PFSK-1 (cell line): ENCODE results near the gene PCIF1.

Experiments used
- FOXP2 ChIP-seq: optimal IDR thresholded peaks from 2 replicates; pipeline ENCODE3; 2011; ENCODE audit warnings: borderline replicate concordance, control low read depth, inconsistent platforms; ENCODE audit not compliant: insufficient read depth; ENCODE audit errors: extremely low read length, extremely low read depth
- POLR2AphosphoS5 ChIP-seq: IDR thresholded peaks from 2 replicates; pipeline ENCODE4 v1.6.1; 2012; ENCODE audit warnings: low read depth, mild to moderate bottlenecking, control low read depth, low read length, moderate library complexity
- SIN3A ChIP-seq: IDR thresholded peaks from 2 replicates; pipeline ENCODE4 v1.6.1; 2012; ENCODE audit warnings: mild to moderate bottlenecking, low read length, moderate library complexity, borderline replicate concordance; ENCODE audit not compliant: insufficient read depth
- TAF1 ChIP-seq: IDR thresholded peaks from 2 replicates; pipeline ENCODE4 v1.6.1; 2012; ENCODE audit warnings: low read length, control low read depth, borderline replicate concordance; ENCODE audit not compliant: insufficient read depth
- TF ChIP-seq, protein P1 (sequence below), 2 experiments: IDR thresholded peaks; 2 replicates each; pipeline versions ENCODE4 v1.6.1 to v1.8.0; 2011 to 2012; ENCODE audit warnings: low read depth in 2 of 2, low read length in 2 of 2, control low read depth in 1 of 2, inconsistent platforms in 1 of 2, mild to moderate bottlenecking in 1 of 2, moderate library complexity in 1 of 2; ENCODE audit not compliant: insufficient read depth in 1 of 2

Gene PCIF1

DNA sequence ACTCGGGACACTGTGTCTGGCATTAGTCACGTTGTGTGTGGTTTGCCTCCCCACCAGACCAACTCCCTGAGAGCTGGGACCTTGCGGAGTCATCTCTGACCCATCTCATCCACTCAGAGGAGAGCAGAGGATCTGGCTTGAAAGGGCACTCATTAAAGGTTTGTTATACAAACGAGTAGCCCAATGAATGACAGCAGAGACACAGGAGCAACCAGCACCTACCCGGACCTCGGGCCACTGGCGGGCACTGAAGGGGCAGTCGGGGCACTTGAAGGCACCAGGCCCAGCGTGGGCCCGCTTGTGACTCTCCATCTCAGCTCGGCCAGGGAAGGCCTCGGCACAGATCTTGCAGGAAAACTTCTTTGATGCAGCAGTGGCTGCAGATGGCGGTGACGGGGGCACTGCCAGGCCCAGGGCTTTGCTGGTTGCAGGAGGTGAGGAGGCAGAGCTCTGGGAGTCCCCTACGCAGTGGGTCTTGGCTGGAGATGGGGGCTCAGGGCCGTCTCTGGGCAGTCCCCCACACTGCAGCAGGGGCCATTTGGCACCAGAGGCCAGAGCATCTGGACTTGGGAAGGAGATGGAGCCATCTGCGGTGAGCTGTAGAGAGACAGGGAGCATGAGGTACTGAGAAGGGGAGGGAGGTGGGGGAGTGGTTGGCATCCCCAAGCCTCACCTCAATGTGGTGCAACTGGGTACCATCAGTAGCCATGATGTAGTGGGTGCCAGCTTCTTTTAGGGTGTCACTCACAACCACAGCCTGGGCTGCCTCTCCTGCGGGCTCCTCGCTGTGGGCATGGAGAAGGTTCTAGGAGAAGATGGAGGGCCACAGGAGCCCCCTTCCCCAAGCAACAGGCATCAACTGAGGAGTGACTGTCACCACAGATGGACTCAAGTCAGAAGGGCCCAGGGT is 17.7 kb downstream of the PCIF1 start:
- TF ChIP-seq FOXP2 (no peak), POLR2AphosphoS5 (no peak), SIN3A (no peak), TAF1 (no peak)
- TF ChIP-seq, protein P1, sequence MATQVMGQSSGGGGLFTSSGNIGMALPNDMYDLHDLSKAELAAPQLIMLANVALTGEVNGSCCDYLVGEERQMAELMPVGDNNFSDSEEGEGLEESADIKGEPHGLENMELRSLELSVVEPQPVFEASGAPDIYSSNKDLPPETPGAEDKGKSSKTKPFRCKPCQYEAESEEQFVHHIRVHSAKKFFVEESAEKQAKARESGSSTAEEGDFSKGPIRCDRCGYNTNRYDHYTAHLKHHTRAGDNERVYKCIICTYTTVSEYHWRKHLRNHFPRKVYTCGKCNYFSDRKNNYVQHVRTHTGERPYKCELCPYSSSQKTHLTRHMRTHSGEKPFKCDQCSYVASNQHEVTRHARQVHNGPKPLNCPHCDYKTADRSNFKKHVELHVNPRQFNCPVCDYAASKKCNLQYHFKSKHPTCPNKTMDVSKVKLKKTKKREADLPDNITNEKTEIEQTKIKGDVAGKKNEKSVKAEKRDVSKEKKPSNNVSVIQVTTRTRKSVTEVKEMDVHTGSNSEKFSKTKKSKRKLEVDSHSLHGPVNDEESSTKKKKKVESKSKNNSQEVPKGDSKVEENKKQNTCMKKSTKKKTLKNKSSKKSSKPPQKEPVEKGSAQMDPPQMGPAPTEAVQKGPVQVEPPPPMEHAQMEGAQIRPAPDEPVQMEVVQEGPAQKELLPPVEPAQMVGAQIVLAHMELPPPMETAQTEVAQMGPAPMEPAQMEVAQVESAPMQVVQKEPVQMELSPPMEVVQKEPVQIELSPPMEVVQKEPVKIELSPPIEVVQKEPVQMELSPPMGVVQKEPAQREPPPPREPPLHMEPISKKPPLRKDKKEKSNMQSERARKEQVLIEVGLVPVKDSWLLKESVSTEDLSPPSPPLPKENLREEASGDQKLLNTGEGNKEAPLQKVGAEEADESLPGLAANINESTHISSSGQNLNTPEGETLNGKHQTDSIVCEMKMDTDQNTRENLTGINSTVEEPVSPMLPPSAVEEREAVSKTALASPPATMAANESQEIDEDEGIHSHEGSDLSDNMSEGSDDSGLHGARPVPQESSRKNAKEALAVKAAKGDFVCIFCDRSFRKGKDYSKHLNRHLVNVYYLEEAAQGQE (IDR thresholded peaks at IDR 0.05; ENCODE audit: insufficient read depth in 1 of 2, low read depth in 2 of 2, low read length in 2 of 2) = no peak

DNA sequence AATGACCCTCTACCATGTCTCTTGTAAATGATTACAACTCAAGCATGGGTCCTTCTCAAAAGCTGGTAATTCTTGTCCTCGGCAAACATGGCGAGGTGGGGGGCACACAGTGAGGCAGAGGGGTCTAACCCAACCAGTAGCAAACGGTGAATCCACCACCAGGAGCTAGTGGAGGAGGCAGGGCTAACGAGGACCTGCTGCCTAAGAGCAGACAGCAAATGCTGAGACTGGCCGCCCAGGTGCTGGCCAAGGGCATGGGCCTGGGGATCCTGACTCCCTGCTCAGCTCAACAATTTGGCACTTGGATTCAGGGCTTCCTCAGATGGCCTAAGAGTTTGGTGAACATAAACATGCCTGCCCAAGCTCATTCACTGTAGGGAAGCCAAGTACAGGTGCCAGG is 18.4 kb downstream of the PCIF1 start:
- TF ChIP-seq, protein P1 (IDR thresholded peaks at IDR 0.05; ENCODE audit: insufficient read depth in 1 of 2, low read depth in 2 of 2, low read length in 2 of 2) = no peak
- TF ChIP-seq TAF1 (no peak), FOXP2 (no peak), SIN3A (no peak), POLR2AphosphoS5 (no peak)

DNA sequence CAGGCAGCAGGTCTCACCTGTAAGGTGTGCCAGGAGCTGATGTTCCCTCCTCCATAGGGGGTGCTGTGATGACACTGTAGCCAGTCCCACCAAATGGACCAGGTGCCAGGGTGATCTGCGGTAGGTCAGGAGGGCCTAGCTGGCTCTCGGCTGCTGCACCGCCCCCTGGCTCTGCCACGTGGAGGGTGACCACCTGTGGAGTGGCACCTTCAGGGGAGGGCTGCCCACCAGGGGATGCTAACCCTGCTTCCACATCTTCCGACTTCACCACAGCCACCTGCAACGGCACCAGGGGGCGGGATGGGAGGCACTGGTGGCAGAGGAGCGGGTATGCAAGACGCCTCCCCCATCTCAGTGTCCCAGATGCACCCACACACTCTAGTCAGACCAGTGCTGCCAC is 19.2 kb downstream of the PCIF1 start:
- TF ChIP-seq SIN3A (no peak), POLR2AphosphoS5 (no peak), FOXP2 (no peak), TAF1 (no peak)
- TF ChIP-seq, protein P1 (IDR thresholded peaks at IDR 0.05; ENCODE audit: insufficient read depth in 1 of 2, low read depth in 2 of 2, low read length in 2 of 2) = no peak

DNA sequence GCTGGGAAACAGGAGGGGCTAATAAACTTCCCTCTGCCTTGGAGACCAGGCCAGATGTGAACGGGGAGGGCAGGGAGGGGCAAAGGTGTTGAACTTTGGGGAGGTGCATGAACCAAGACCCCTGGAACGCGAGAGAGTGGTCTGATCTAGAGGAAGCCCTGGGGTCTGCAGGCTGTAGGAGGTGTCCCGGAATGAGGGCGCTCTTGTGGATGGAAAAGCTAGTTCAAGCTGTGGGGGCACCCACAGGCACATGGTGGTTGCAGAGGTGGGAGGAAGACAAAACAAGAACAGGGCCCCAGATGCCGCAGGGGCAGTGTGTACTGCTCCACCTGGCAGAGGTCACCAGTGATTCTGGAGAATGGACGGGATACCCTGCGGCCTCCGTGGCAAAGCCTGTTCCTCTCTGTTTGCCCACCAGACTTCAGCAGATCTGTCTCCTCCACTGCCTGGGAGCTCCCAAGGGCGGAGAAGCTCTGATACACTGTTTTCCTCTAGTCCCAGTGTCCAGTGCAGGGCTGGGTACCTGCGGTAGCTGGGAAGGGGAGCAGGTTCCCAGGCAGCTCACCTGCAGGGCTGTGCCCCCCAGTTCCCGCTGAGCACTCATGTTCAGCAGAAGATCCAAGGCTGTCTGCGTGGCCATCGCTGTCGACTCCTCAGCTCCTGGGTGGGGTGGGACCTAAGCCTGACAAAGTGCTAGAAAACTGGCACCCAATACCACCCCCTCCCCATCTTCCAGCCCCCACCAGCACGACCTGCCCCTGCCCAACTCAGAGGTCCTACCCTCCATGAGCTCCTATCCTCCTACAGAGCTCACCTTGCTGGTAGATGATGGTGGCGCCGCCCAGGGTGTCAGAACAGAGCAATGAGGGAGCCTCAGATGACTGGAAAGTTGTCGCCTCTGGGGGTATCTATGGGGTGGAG is 22.8 kb downstream of the PCIF1 start:
- TF ChIP-seq FOXP2 = no peak
- TF ChIP-seq, protein P1 (IDR thresholded peaks at IDR 0.05; ENCODE audit: insufficient read depth in 1 of 2, low read depth in 2 of 2, low read length in 2 of 2) = no peak
- no peak for TF ChIP-seq SIN3A
- no peak for TF ChIP-seq POLR2AphosphoS5
